ENCODE results near the gene OR5K2. TPM values are rescaled to one million over a fixed set of nuclear protein-coding genes. Genes with fewer than 3 reads are reported as not detected.

Gene OR5K2
- total RNA-seq, 4 donors from 2014 or later, result not detected

DNA sequence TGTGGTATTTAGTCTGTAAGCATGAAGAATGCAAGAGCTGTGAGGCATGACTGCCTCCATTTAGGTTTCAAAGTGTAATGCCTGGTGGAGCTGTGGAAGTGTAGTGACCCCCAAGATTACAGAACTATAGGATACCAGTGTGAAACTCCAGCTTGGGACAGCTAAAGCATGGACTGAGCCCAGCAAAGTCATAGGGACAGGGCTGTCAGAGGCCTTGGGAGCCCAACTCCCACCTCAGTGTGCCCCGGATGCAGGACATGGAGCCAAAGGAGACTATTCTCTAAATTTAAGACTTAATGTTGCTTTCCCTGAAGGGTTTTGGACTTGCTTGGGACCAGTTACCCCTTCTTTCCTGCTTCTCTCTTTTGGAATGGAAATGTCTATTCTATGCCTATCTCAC, 45.1 kb downstream of the OR5K2 start:
- intact Hi-C loops (cut with DNase I; ENCODE audit: low total_unique reads) (no loop called here), in situ Hi-C loops (cut with MboI; ENCODE audit: low sequenced_read_pairs in 4 of 4) (no loop called here)
- ATAC-seq (no peak), DNase-seq (no peak)
- Histone ChIP-seq H3K4me1 (no peaks in the 10 kb centered on the region), H3K27me3 (no peaks in the 10 kb centered on the region), H3K36me3 (no peaks in the 10 kb centered on the region), H3K9me3 (no peaks in the 10 kb centered on the region), H3K4me3 (no peak overlapping the region), H3K27ac (no peak overlapping the region)
- TF ChIP-seq, protein P1, sequence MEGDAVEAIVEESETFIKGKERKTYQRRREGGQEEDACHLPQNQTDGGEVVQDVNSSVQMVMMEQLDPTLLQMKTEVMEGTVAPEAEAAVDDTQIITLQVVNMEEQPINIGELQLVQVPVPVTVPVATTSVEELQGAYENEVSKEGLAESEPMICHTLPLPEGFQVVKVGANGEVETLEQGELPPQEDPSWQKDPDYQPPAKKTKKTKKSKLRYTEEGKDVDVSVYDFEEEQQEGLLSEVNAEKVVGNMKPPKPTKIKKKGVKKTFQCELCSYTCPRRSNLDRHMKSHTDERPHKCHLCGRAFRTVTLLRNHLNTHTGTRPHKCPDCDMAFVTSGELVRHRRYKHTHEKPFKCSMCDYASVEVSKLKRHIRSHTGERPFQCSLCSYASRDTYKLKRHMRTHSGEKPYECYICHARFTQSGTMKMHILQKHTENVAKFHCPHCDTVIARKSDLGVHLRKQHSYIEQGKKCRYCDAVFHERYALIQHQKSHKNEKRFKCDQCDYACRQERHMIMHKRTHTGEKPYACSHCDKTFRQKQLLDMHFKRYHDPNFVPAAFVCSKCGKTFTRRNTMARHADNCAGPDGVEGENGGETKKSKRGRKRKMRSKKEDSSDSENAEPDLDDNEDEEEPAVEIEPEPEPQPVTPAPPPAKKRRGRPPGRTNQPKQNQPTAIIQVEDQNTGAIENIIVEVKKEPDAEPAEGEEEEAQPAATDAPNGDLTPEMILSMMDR (IDR thresholded peaks at IDR 0.05 in 4 of 5, conservative IDR thresholded peaks at IDR 0.05 in 1 of 5), result no peak
- no peak for TF ChIP-seq POLR2A (IDR thresholded peaks at IDR 0.05)

DNA sequence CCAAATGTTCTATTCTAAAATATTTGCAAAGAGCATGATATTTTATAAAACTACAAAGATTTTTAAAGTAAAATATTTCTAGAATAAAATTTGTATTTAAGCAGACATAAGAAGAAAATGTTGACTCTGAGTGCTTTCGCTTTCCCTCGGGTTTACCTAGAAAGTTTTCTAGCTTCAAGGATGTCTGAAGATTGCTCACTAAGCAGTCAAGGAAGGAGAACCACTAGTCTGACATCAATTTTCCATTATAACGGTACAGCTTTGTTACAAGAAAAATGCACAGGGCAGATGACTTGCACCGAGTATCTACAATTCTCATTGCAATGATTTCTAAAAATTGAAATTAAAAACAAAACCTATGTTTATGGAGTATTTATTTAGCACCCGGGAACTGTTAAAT, 48.5 kb downstream of the OR5K2 start:
- no peaks in the 10 kb centered on the region for H3K4me1 ChIP-seq
- no peak overlapping the region for H3K27ac ChIP-seq
- no peak for ATAC-seq
- TF ChIP-seq, protein P1 (IDR thresholded peaks at IDR 0.05 in 4 of 5, conservative IDR thresholded peaks at IDR 0.05 in 1 of 5), result no peak
- no peak for TF ChIP-seq POLR2A (IDR thresholded peaks at IDR 0.05)
- no peaks in the 10 kb centered on the region for H3K36me3 ChIP-seq
- H3K9me3 ChIP-seq, result no peaks in the 10 kb centered on the region
- intact Hi-C loops (cut with DNase I; ENCODE audit: low total_unique reads), result no loop called here
- no peak overlapping the region for H3K4me3 ChIP-seq
- in situ Hi-C loops (cut with MboI; ENCODE audit: low sequenced_read_pairs in 4 of 4), result no loop called here
- no peak for DNase-seq
- no peaks in the 10 kb centered on the region for H3K27me3 ChIP-seq

Other genes starting within 250 kb of the OR5K2 start
- gene OR5H6, start 233.4 kb upstream of the OR5K2 start, total RNA-seq, result not detected
- not detected for gene OR5H2, start 215.2 kb upstream of the OR5K2 start, total RNA-seq
- gene OR5K4, start 143.8 kb upstream of the OR5K2 start, total RNA-seq, result not detected
- not detected for gene OR5K3, start 107.0 kb upstream of the OR5K2 start, total RNA-seq
- gene OR5K1, start 34.5 kb upstream of the OR5K2 start, total RNA-seq, result not detected
- gene CLDND1, start 25.2 kb downstream of the OR5K2 start, total RNA-seq, result 100 to 1,000 TPM in 1 of 4 donors, 10 to 100 TPM in 3; 47.5 to 115 (median 87.2) TPM
- not detected for gene GPR15, start 34.3 kb downstream of the OR5K2 start, total RNA-seq
- 10 to 100 TPM in 3 of 4 donors, 1 to 10 TPM in 1; 9.8 to 25.6 (median 15.1) TPM for gene CPOX, start 95.9 kb downstream of the OR5K2 start, total RNA-seq